ENCODE measurements around the gene HEATR3.

GRCh38 chr16:50037662-50038220, 28.0 kb upstream of the HEATR3 start:
- no peak for TF ChIP-seq POLR2A (IDR thresholded peaks at IDR 0.05)
- no peak for TF ChIP-seq CTCF (IDR thresholded peaks at IDR 0.05)

Measured in heart left ventricle (tissue), 13 donors.